ENCODE measurements around the gene TMEM151B.

DNA sequence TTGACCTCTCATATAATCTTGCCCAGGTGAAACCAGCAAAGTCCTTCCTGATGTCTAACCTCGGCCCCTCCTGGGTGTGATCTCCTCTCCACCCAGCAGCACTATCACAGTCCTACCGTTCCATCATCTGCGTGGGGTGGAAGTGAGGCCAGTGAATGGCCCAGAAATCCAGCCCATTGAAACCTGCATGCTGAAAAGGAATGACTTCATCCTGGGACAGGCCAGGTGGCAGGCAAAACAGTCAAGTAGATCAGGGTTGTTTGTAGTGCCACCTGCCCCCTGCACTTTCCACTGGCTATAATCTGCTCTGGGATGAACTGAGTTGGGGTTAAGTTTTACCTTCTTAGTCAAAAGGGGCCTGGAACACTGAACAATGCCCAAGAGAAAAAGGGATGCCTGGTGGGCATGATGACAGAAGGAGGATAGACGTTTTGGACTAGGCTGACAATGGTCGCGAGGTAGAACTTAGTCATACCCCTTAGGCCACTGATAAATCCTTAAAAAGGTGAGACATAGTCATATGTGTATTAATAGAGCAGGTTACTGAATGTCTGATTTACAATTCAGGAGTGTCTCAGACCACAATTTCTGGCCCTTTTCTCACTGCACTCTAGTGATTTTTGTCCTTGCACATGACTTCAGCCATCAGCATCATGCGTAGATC, 31.4 kb upstream of the TMEM151B start:
- TF ChIP-seq, protein P1, sequence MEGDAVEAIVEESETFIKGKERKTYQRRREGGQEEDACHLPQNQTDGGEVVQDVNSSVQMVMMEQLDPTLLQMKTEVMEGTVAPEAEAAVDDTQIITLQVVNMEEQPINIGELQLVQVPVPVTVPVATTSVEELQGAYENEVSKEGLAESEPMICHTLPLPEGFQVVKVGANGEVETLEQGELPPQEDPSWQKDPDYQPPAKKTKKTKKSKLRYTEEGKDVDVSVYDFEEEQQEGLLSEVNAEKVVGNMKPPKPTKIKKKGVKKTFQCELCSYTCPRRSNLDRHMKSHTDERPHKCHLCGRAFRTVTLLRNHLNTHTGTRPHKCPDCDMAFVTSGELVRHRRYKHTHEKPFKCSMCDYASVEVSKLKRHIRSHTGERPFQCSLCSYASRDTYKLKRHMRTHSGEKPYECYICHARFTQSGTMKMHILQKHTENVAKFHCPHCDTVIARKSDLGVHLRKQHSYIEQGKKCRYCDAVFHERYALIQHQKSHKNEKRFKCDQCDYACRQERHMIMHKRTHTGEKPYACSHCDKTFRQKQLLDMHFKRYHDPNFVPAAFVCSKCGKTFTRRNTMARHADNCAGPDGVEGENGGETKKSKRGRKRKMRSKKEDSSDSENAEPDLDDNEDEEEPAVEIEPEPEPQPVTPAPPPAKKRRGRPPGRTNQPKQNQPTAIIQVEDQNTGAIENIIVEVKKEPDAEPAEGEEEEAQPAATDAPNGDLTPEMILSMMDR (conservative IDR thresholded peaks at IDR 0.05), result no peak
- no peak for TF ChIP-seq ZFX (IDR thresholded peaks at IDR 0.05)
